K562 (cell line): ENCODE measurements around the gene LIF. TPM values are rescaled to one million over a fixed set of nuclear protein-coding genes. Genes with fewer than 3 reads are reported as not detected.
A peak's percentile ranks its signal among the peaks of the same experiment; 100 is the strongest.

Experiments used
- ARHGAP35 ChIP-seq: fragments of 450-650 bp; IDR thresholded peaks from 2 replicates; pipeline ENCODE4 v1.6.1; 2018; ENCODE audit not compliant: partially characterized antibody
- CEBPB ChIP-seq: fragments of 450-650 bp; IDR thresholded peaks from 2 replicates; pipeline ENCODE4 v1.6.1; 2016; ENCODE audit warnings: missing genetic modification characterization, missing compliant biosample characterization
- CREM ChIP-seq: IDR thresholded peaks from 2 replicates; pipeline ENCODE4 v1.6.1; 2014; ENCODE audit warnings: antibody characterized with exemption, low read depth
- CXXC5 ChIP-seq: fragments of 250-450 bp; sonication (Bioruptor Pico); IDR thresholded peaks from 2 replicates; pipeline ENCODE4 v1.8.0; 2022; ENCODE audit warnings: inconsistent platforms, mild to moderate bottlenecking, moderate library complexity
- E2F3 ChIP-seq: fragments of 250-450 bp; sonication (Bioruptor Pico); IDR thresholded peaks from 2 replicates; pipeline ENCODE4 v1.4.0; 2020; ENCODE audit warnings: mild to moderate bottlenecking
- GABPA ChIP-seq: fragments of 200-800 bp; sonication (Bioruptor generic); conservative IDR thresholded peaks from 2 replicates; pipeline ENCODE4 v1.6.1; 2016; ENCODE audit warnings: low read depth, missing genetic modification characterization, missing compliant biosample characterization
- GATA2 ChIP-seq: sonication (generic); formaldehyde crosslinking; IDR thresholded peaks from 2 replicates; pipeline ENCODE4 v1.4.0; 2020; ENCODE audit warnings: mild to moderate bottlenecking, missing genetic modification reagents
- HDGF ChIP-seq: fragments of 450-650 bp; IDR thresholded peaks from 2 replicates; pipeline ENCODE4 v1.6.1; 2016
- JUND ChIP-seq, 2 experiments: IDR thresholded peaks; 2 replicates in 1 of 2; 3 replicates in 1 of 2; pipeline ENCODE4 v1.6.1; 2011; ENCODE audit warnings: borderline replicate concordance in 2 of 2, low read depth in 2 of 2, low read length in 2 of 2, improper control_type of control experiment in 1 of 2, missing biosample characterization in 1 of 2, missing genetic modification characterization in 1 of 2, missing genetic modification reagents in 1 of 2
- MTA3 ChIP-seq: fragments of 450-650 bp; formaldehyde crosslinking; IDR thresholded peaks from 2 replicates; pipeline ENCODE4 v1.6.1; 2017; ENCODE audit warnings: mild to moderate bottlenecking, borderline replicate concordance
- MYNN ChIP-seq, 2 experiments: sonication (generic); formaldehyde crosslinking in 1 of 2; IDR thresholded peaks; 2 replicates each; pipeline versions ENCODE4 v1.5.0 to v1.6.1; 2016 to 2020; ENCODE audit warnings: antibody characterized with exemption in 1 of 2, missing genetic modification reagents in 1 of 2
- TBP ChIP-seq: optimal IDR thresholded peaks from 2 replicates; pipeline ENCODE3; 2011; ENCODE audit warnings: low read depth, low read length, improper control_type of control experiment
- ZKSCAN8 ChIP-seq: fragments of 200-800 bp; sonication (Bioruptor generic); IDR thresholded peaks from 2 replicates; pipeline ENCODE4 v1.6.1; 2016; ENCODE audit warnings: missing genetic modification characterization, missing compliant biosample characterization
- ZNF431 ChIP-seq: sonication (generic); formaldehyde crosslinking; IDR thresholded peaks from 2 replicates; pipeline ENCODE4 v1.8.0; 2022; ENCODE audit warnings: mild to moderate bottlenecking, missing genetic modification reagents
- ZNF507 ChIP-seq: conservative IDR thresholded peaks from 2 replicates; pipeline ENCODE4 v1.6.1; 2017; ENCODE audit warnings: missing genetic modification characterization, missing compliant biosample characterization
- ZNF586 ChIP-seq: fragments of 450-650 bp; formaldehyde crosslinking; conservative IDR thresholded peaks from 2 replicates; pipeline ENCODE4 v1.4.0; 2020; ENCODE audit warnings: mild to moderate bottlenecking, moderate library complexity
- ZNF707 ChIP-seq: fragments of 250-450 bp; sonication (Bioruptor Pico); conservative IDR thresholded peaks from 2 replicates; pipeline ENCODE4 v1.8.0; 2022; ENCODE audit warnings: inconsistent platforms, mild to moderate bottlenecking, moderate library complexity
- ZSCAN32 ChIP-seq: fragments of 450-650 bp; formaldehyde crosslinking; IDR thresholded peaks from 2 replicates; pipeline ENCODE4 v1.4.0; 2020; ENCODE audit warnings: mild to moderate bottlenecking, moderate library complexity
- polyA plus RNA-seq, 8 experiments: library from polyadenylated mRNA; depleted of rRNA in 4 of 8; stranded (reverse) in 5 of 8; unstranded in 3 of 8; fragments of >200 nt; fragmentation: Nextera tagmentation in 2 of 8; fragmentation: Illumina TruSeq in 1 of 8; extraction: Ambion mirVana in 2 of 8; extraction: Trizol in 1 of 8; gene quantifications; 2 replicates each; pipeline versions ENCODE4 v1.2.1 to v1.2.3, GENCODE V29; 2011 to 2014; ENCODE audit warnings: inconsistent platforms in 1 of 8, missing spikeins in 1 of 8
- total RNA-seq, 7 experiments: library from RNA; depleted of rRNA in 6 of 7; stranded (reverse); fragments of >200 nt in 6 of 7; fragmentation: Illumina TruSeq in 2 of 7; extraction: Trizol in 2 of 7; gene quantifications; 2 replicates each; pipeline versions ENCODE4 v1.2.1 to v1.2.3, GENCODE V29; 2011 to 2021; ENCODE audit warnings: low replicate concordance in 1 of 7

LIF gene
- total and polyA plus RNA-seq, 9 of the 15 experiments (the other 6 are each of a cell fraction or from before 2014, with no cell fraction given) = 0.05 to 0.39 (median 0.18) TPM; not detected in 3

- 0 out of 2 replicates have a peak, but pooled peaks have one; percentile 26 for TF ChIP-seq GABPA (tag)
- no peak for TF ChIP-seq ZNF507
- TF ChIP-seq HDGF = no peak
- no peak for TF ChIP-seq MYNN (IDR thresholded peaks at IDR 0.05)
- no peak for TF ChIP-seq MYNN (CRISPR knock-in tag; IDR thresholded peaks at IDR 0.05)
- no peak for TF ChIP-seq ZNF586
- TF ChIP-seq JUND (IDR thresholded peaks at IDR 0.05; ENCODE audit: borderline replicate concordance, low read depth, low read length) = peak; percentile 55; the same call in 1 of the 2 replicates
- no peak for TF ChIP-seq JUND (tag; IDR thresholded peaks at IDR 0.05; ENCODE audit: borderline replicate concordance, low read depth, low read length)
- TF ChIP-seq ZKSCAN8 (CRISPR knock-in tag) = no peak
- no peak for TF ChIP-seq ARHGAP35
- no peak for TF ChIP-seq TBP
- TF ChIP-seq E2F3 (CRISPR knock-in tag) = no peak
- TF ChIP-seq MTA3 = 0 out of 2 replicates have a peak, but pooled peaks have one; percentile 29
- TF ChIP-seq CEBPB = peak; percentile 78
- TF ChIP-seq ZNF431 (CRISPR knock-in tag) = no peak
- no peak for TF ChIP-seq GATA2
- no peak for TF ChIP-seq CXXC5 (CRISPR knock-in tag)
- no peak for TF ChIP-seq ZNF707 (CRISPR knock-in tag)
- TF ChIP-seq ZSCAN32 = no peak
- TF ChIP-seq CREM = no peak
- TF ChIP-seq, all 486 proteins: peak for 17
Observed at GRCh38 chr22:30205281-30206115, 41.1 kb downstream of the LIF start (continued).
